ENCODE measurements around the gene PTPRD. TPM values are rescaled to one million over a fixed set of nuclear protein-coding genes. Genes with fewer than 3 reads are reported as not detected.

Gene PTPRD
- total RNA-seq, 2 donors from 2014 or later, result 97.4 to 101 TPM

DNA sequence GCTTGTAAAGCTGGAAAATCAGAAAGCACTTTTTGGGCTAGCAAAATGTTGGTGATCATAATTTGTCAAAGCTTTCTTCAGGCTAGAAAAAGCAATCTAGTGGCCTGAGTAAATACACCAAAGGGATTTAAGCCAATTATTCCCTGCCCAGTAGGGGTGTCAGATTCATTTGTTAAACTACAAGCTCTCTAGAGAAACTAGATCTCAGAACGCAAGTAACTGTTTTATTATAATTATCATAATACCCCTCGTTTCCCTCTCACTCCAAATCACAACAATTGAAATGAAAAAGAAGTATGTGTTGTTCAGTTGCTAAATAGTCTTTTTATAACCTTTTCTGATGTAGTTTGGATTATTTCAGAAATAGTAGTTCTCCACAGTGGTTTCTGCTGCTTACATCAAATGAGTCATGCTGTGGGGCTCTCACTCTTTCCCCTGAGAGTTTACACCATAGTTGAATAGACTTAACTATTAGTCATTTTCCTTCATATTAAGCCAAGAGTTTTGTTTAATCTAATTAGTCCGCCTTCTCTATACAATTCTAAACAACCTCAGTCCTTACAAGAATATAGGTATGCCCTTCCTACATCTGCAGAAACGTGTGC, 1894.6 kb downstream of the PTPRD start:
- H3K27ac ChIP-seq (ENCODE audit: low read depth, low read length), result peak overlapping the region; percentile 5
- H3K27me3 ChIP-seq (ENCODE audit: control insufficient read depth, insufficient read depth, low read length, poor library complexity, severe bottlenecking), result peaks cover 54% of the 10 kb centered on the region
- Mint-ChIP-seq H3K9me3 (no peaks in the 10 kb centered on the region), H3K27me3 (ENCODE audit: insufficient read depth) (peaks cover 25% of the 10 kb centered on the region), H3K4me3 (no peak overlapping the region), H3K36me3 (ENCODE audit: low read depth) (peaks cover under 1% of the 10 kb centered on the region), H3K27ac (no peak overlapping the region), H3K4me1 (peaks cover 31% of the 10 kb centered on the region)
- H3K9ac ChIP-seq (ENCODE audit: extremely low read depth, low read length, poor library complexity, severe bottlenecking), result no peak overlapping the region
- DNase-seq, result no peak
- H3K4me3 ChIP-seq (ENCODE audit: low read length), result peak overlapping the region; percentile 61
- no peak for TF ChIP-seq CTCF (conservative IDR thresholded peaks at IDR 0.05)
- H3K9me3 ChIP-seq (ENCODE audit: control insufficient read depth, low read length), result no peaks in the 10 kb centered on the region
- no peaks in the 10 kb centered on the region for H3K36me3 ChIP-seq (ENCODE audit: control insufficient read depth, insufficient read depth, low read length)
- WGBS, 2 experiments (ENCODE audit: insufficient coverage in 1 of 2, insufficient read length in 1 of 2), result 30 to 43% methylated on average over 2 to 3 of the region's 4 CpGs
- H3K4me1 ChIP-seq (ENCODE audit: control insufficient read depth, insufficient read depth, low read length), result peaks cover 13% of the 10 kb centered on the region

DNA sequence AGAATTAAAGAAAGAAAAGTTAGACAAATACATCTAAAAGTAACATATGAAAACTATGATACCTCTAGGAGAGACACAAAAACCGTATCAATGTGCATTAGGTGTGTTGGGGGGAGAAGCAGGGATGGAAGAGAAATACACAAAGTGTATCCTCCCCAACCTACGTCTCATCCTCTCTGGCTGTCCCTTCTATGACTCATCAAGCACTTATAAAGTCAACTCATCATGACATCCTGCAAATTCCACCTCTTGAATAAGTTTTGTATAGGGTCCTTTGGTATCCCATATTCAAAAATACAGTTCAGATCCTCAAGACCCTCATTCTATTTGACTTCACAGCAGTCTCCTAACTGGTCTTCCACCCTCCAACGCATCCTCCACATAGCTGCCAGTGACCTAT, 1895.7 kb downstream of the PTPRD start:
- H3K27me3 Mint-ChIP-seq (ENCODE audit: insufficient read depth), result peaks cover 25% of the 10 kb centered on the region
- no peaks in the 10 kb centered on the region for H3K36me3 ChIP-seq (ENCODE audit: control insufficient read depth, insufficient read depth, low read length)
- TF ChIP-seq CTCF (conservative IDR thresholded peaks at IDR 0.05), result no peak
- H3K9ac ChIP-seq (ENCODE audit: extremely low read depth, low read length, poor library complexity, severe bottlenecking), result no peak overlapping the region
- no peak overlapping the region for H3K27ac Mint-ChIP-seq
- DNase-seq, result no peak
- no peak overlapping the region for H3K4me3 Mint-ChIP-seq
- H3K4me1 ChIP-seq (ENCODE audit: control insufficient read depth, insufficient read depth, low read length), result peaks cover 13% of the 10 kb centered on the region
- H3K27ac ChIP-seq (ENCODE audit: low read depth, low read length), result no peak overlapping the region
- 93 to 100% methylated on average over 1 to 3 of the region's 3 CpGs for WGBS, 2 experiments (ENCODE audit: insufficient coverage in 1 of 2, insufficient read length in 1 of 2)
- H3K9me3 ChIP-seq (ENCODE audit: control insufficient read depth, low read length), result no peaks in the 10 kb centered on the region
- peaks cover 3% of the 10 kb centered on the region for H3K36me3 Mint-ChIP-seq (ENCODE audit: low read depth)
- H3K4me3 ChIP-seq (ENCODE audit: low read length), result no peak overlapping the region
- H3K4me1 Mint-ChIP-seq, result peaks cover 31% of the 10 kb centered on the region
- peaks cover 46% of the 10 kb centered on the region for H3K27me3 ChIP-seq (ENCODE audit: control insufficient read depth, insufficient read depth, low read length, poor library complexity, severe bottlenecking)
- no peaks in the 10 kb centered on the region for H3K9me3 Mint-ChIP-seq

- 50% methylated on average over 2 of the region's 2 CpGs; no CpG with 5 or more reads in 1 of the 2 experiments for WGBS, 2 experiments (ENCODE audit: insufficient coverage in 1 of 2, insufficient read length in 1 of 2)
- no peak for DNase-seq
- no peak overlapping the region for H3K27ac Mint-ChIP-seq
- Histone ChIP-seq H3K9ac (ENCODE audit: extremely low read depth, low read length, poor library complexity, severe bottlenecking) (no peak overlapping the region), H3K4me3 (ENCODE audit: low read length) (no peak overlapping the region), H3K36me3 (ENCODE audit: control insufficient read depth, insufficient read depth, low read length) (no peaks in the 10 kb centered on the region), H3K27me3 (ENCODE audit: control insufficient read depth, insufficient read depth, low read length, poor library complexity, severe bottlenecking) (peaks cover 34% of the 10 kb centered on the region), H3K27ac (ENCODE audit: low read depth, low read length) (no peak overlapping the region), H3K4me1 (ENCODE audit: control insufficient read depth, insufficient read depth, low read length) (peaks cover 13% of the 10 kb centered on the region), H3K9me3 (ENCODE audit: control insufficient read depth, low read length) (no peaks in the 10 kb centered on the region)
- no peaks in the 10 kb centered on the region for H3K9me3 Mint-ChIP-seq
- no peak for TF ChIP-seq CTCF (conservative IDR thresholded peaks at IDR 0.05)
- no peak overlapping the region for H3K4me3 Mint-ChIP-seq
- H3K27me3 Mint-ChIP-seq (ENCODE audit: insufficient read depth), result peaks cover 23% of the 10 kb centered on the region
- peaks cover 3% of the 10 kb centered on the region for H3K36me3 Mint-ChIP-seq (ENCODE audit: low read depth)
- H3K4me1 Mint-ChIP-seq, result peaks cover 28% of the 10 kb centered on the region
These were observed 1897.0 kb downstream of the PTPRD start for GRCh38 chr9:8715788-8716187.

Measured in endodermal cell (in vitro differentiated cells).